Liver (tissue), 9 donors: Measurements from ENCODE around the gene C6orf132. TPM values are rescaled to one million over a fixed set of nuclear protein-coding genes. Genes with fewer than 3 reads are reported as not detected.

Experiments used
- DNase-seq: peaks from one replicate; pipeline ENCODE4 v3.0.0-alpha.2; 2017; ENCODE audit warnings: low spot score
- H3K27ac ChIP-seq, 2 donors: one replicate each; pipeline ENCODE4 v1.7.0; 2013; ENCODE audit warnings: inconsistent platforms in 2 of 2, low read length in 2 of 2, control low read depth in 1 of 2, low read depth in 1 of 2, mild to moderate bottlenecking in 1 of 2
- H3K27me3 ChIP-seq, 4 donors: one replicate each; pipeline versions ENCODE4 v1.6.1 to v1.7.0; 2013; ENCODE audit warnings: low read length in 3 of 4, inconsistent platforms in 1 of 4, mild to moderate bottlenecking in 1 of 4, moderate library complexity in 1 of 4; ENCODE audit not compliant: control insufficient read depth in 4 of 4, insufficient read depth in 4 of 4
- H3K36me3 ChIP-seq, 4 donors: one replicate each; pipeline versions ENCODE4 v1.6.1 to v1.7.0; 2013; ENCODE audit warnings: low read length in 3 of 4, mild to moderate bottlenecking in 3 of 4, low read depth in 1 of 4, moderate library complexity in 1 of 4; ENCODE audit not compliant: control insufficient read depth in 4 of 4, insufficient read depth in 3 of 4
- H3K4me1 ChIP-seq, 4 donors: one replicate each; pipeline versions ENCODE4 v1.6.1 to v1.7.0; 2013; ENCODE audit warnings: low read length in 3 of 4, mild to moderate bottlenecking in 3 of 4, moderate library complexity in 1 of 4; ENCODE audit not compliant: control insufficient read depth in 4 of 4, insufficient read depth in 4 of 4
- H3K4me3 ChIP-seq, 3 donors: one replicate each; pipeline versions ENCODE4 v1.6.1 to v1.7.0; 2013; ENCODE audit warnings: low read length in 3 of 3, control low read depth in 1 of 3, low read depth in 1 of 3, mild to moderate bottlenecking in 1 of 3
- H3K9ac ChIP-seq, 2 donors: one replicate each; pipeline ENCODE4 v1.7.0; 2013; ENCODE audit warnings: low read length in 2 of 2, mild to moderate bottlenecking in 2 of 2, moderate library complexity in 2 of 2, control low read depth in 1 of 2, low read depth in 1 of 2
- H3K9me3 ChIP-seq, 4 donors: one replicate each; pipeline versions ENCODE4 v1.6.1 to v1.7.0; 2013; ENCODE audit warnings: low read length in 3 of 4; ENCODE audit not compliant: control insufficient read depth in 4 of 4
- ATF3 ChIP-seq: IDR thresholded peaks from 2 replicates; pipeline ENCODE4 v1.6.1; 2016; ENCODE audit warnings: antibody characterized with exemption
- CTCF ChIP-seq: fragments of 150-350 bp; IDR thresholded peaks from 2 replicates; pipeline ENCODE4 v1.5.1; 2017; ENCODE audit warnings: improper control_type of control experiment, low read depth, low read length; ENCODE audit not compliant: missing input control
- EGR1 ChIP-seq, 2 donors: IDR thresholded peaks; 2 replicates each; pipeline ENCODE4 v1.6.1; 2016 to 2018; ENCODE audit warnings: antibody characterized with exemption in 2 of 2, low read depth in 2 of 2
- FOXA1 ChIP-seq: IDR thresholded peaks from 2 replicates; pipeline ENCODE4 v1.6.1; 2016; ENCODE audit warnings: antibody characterized with exemption
- FOXA2 ChIP-seq: IDR thresholded peaks from 2 replicates; pipeline ENCODE4 v1.6.1; 2016; ENCODE audit warnings: antibody characterized with exemption
- GABPA ChIP-seq, 2 donors: IDR thresholded peaks in 1 of 2; conservative IDR thresholded peaks in 1 of 2; 2 replicates each; pipeline ENCODE4 v1.6.1; 2016; ENCODE audit warnings: antibody characterized with exemption in 2 of 2, mild to moderate bottlenecking in 1 of 2, moderate library complexity in 1 of 2
- HNF4A ChIP-seq, 2 donors: conservative IDR thresholded peaks; 2 replicates each; pipeline ENCODE4 v1.6.1; 2016; ENCODE audit warnings: antibody characterized with exemption in 2 of 2, mild to moderate bottlenecking in 2 of 2
- HNF4G ChIP-seq: IDR thresholded peaks from 2 replicates; pipeline ENCODE4 v1.6.1; 2016; ENCODE audit warnings: antibody characterized with exemption
- JUND ChIP-seq, 2 donors: IDR thresholded peaks; 2 replicates each; pipeline ENCODE4 v1.6.1; 2016; ENCODE audit warnings: antibody characterized with exemption in 2 of 2
- MAX ChIP-seq: IDR thresholded peaks from 2 replicates; pipeline ENCODE4 v1.6.1; 2016; ENCODE audit warnings: antibody characterized with exemption
- NR2F2 ChIP-seq: IDR thresholded peaks from 2 replicates; pipeline ENCODE4 v1.6.1; 2016; ENCODE audit warnings: antibody characterized with exemption
- RAD21 ChIP-seq, 2 donors: IDR thresholded peaks; 2 replicates each; pipeline ENCODE4 v1.6.1; 2016; ENCODE audit warnings: antibody characterized with exemption in 2 of 2, mild to moderate bottlenecking in 2 of 2
- REST ChIP-seq: IDR thresholded peaks from 2 replicates; pipeline ENCODE4 v1.6.1; 2016; ENCODE audit warnings: antibody characterized with exemption, mild to moderate bottlenecking
- RXRA ChIP-seq, 2 donors: IDR thresholded peaks; 2 replicates each; pipeline ENCODE4 v1.6.1; 2017 to 2018; ENCODE audit warnings: antibody characterized with exemption in 2 of 2, mild to moderate bottlenecking in 1 of 2
- SP1 ChIP-seq: IDR thresholded peaks from 2 replicates; pipeline ENCODE4 v1.6.1; 2018; ENCODE audit warnings: antibody characterized with exemption, mild to moderate bottlenecking
- TAF1 ChIP-seq: conservative IDR thresholded peaks from 2 replicates; pipeline ENCODE4 v1.6.1; 2016; ENCODE audit warnings: antibody characterized with exemption, mild to moderate bottlenecking
- YY1 ChIP-seq: IDR thresholded peaks from 2 replicates; pipeline ENCODE4 v1.6.1; 2016; ENCODE audit warnings: antibody characterized with exemption, mild to moderate bottlenecking
- ZBTB33 ChIP-seq: IDR thresholded peaks from 2 replicates; pipeline ENCODE4 v1.6.1; 2016; ENCODE audit warnings: antibody characterized with exemption
- WGBS: extraction: QIAGEN DNeasy Blood & Tissue Kit; methylation state at CpG from one replicate; pipeline ENCODE4 v1.1.7; 2013; 5-methylcytosine and 5-hydroxymethylcytosine counted together
- polyA plus RNA-seq, 2 donors: library from polyadenylated mRNA; stranded (reverse) in 1 of 2; unstranded in 1 of 2; fragments of 200-250 nt in 1 of 2; fragments of >200 nt in 1 of 2; fragmentation: Nextera tagmentation in 1 of 2; extraction: Ambion mirVana in 1 of 2; gene quantifications; one replicate each; pipeline versions ENCODE4 v1.2.1 to v1.2.3, GENCODE V29; 2013 to 2015
- total RNA-seq, 2 donors: library from RNA; depleted of rRNA; stranded (reverse); fragments of >200 nt; gene quantifications; one replicate each; pipeline ENCODE4 v1.2.3, GENCODE V29; 2014
- donor health status: healthy.
- donor health status: healthy.
- donor health status: healthy.
- donor health status: healthy.
- donor health status: healthy.

Gene C6orf132
- total and polyA plus RNA-seq, 4 donors, result 0.07 to 0.25 (median 0.24) TPM; not detected in 1

GRCh38 chr6:42059743-42060142 is 82.7 kb downstream of the C6orf132 start:
- no peak for DNase-seq
- Histone ChIP-seq H3K4me1 (no peaks in the 10 kb centered on the region), H3K9ac (no peak overlapping the region), H3K4me3 (no peak overlapping the region), H3K27me3 (no peaks in the 10 kb centered on the region), H3K9me3 (no peaks in the 10 kb centered on the region), H3K36me3 (peaks cover 18 to 71% (median 52%) of the 10 kb centered on the region in 4 donors), H3K27ac (no peak overlapping the region)
- 96% methylated on average over 5 of the region's 5 CpGs for WGBS
- TF ChIP-seq SP1, result no peak
- no peak for TF ChIP-seq YY1
- no peak for TF ChIP-seq TAF1
- TF ChIP-seq FOXA2, result no peak
- TF ChIP-seq RXRA (IDR thresholded peaks at IDR 0.05), result no peak
- TF ChIP-seq NR2F2, result no peak
- no peak for TF ChIP-seq HNF4A (conservative IDR thresholded peaks at IDR 0.05)
- TF ChIP-seq CTCF, result no peak

- Histone ChIP-seq H3K4me1 (peaks cover 1 to 18% (median 9%) of the 10 kb centered on the region in 4 donors), H3K9me3 (no peaks in the 10 kb centered on the region), H3K27me3 (no peaks in the 10 kb centered on the region), H3K36me3 (peaks cover 13 to 40% (median 33%) of the 10 kb centered on the region in 4 donors), H3K9ac (no peak overlapping the region), H3K27ac (no peak overlapping the region), H3K4me3 (no peak overlapping the region)
- TF ChIP-seq GABPA (IDR thresholded peaks at IDR 0.05 in 1 of 2, conservative IDR thresholded peaks at IDR 0.05 in 1 of 2) (no peak), TAF1 (no peak), SP1 (no peak), ZBTB33 (no peak), HNF4A (conservative IDR thresholded peaks at IDR 0.05) (no peak), FOXA2 (no peak), FOXA1 (no peak), JUND (IDR thresholded peaks at IDR 0.05) (no peak), EGR1 (IDR thresholded peaks at IDR 0.05; ENCODE audit: low read depth in 2 of 2) (no peak), MAX (no peak), ATF3 (no peak), NR2F2 (no peak), HNF4G (no peak), CTCF (no peak), REST (no peak), YY1 (no peak), RAD21 (IDR thresholded peaks at IDR 0.05) (no peak), RXRA (IDR thresholded peaks at IDR 0.05) (no peak)
- no peak for DNase-seq
These were observed 88.8 kb downstream of the C6orf132 start for GRCh38 chr6:42053601-42054000.
